ENCODE data around the gene TBC1D9B.

DNA sequence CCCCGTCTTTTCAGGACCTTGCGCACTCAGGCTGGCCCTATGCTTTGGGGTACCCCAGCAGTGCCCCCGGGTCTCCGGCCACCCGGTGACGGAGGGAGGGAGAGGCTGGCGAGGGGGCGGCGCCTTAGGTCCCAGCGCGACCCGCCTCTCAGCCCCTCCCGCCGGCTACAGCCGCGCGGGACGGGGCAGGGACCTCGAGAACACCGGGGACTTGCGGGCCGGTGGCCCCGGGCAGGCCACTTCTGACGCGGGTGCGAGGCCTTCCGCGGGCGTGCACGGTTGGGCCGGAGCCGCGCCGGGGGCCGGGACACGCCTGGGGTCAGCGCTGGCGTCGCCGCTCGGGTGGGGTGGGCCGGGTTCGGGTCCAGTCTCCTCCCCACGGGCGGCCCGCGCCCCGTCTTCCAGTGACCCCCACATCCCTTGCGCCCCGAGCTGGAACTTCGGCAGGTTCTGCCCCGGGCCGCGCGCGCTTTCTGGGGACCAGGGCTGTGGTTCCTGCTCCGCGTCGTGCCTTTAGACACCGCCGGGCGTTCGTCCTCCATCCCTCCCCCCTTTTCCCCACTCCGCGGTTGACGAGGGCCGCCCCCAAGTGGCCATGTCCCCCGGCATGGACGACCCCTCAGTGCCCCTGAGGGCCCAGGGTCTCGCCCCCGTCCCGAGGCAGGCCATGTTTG is 90.8 kb downstream of the TBC1D9B start:
- TF ChIP-seq, protein P1, sequence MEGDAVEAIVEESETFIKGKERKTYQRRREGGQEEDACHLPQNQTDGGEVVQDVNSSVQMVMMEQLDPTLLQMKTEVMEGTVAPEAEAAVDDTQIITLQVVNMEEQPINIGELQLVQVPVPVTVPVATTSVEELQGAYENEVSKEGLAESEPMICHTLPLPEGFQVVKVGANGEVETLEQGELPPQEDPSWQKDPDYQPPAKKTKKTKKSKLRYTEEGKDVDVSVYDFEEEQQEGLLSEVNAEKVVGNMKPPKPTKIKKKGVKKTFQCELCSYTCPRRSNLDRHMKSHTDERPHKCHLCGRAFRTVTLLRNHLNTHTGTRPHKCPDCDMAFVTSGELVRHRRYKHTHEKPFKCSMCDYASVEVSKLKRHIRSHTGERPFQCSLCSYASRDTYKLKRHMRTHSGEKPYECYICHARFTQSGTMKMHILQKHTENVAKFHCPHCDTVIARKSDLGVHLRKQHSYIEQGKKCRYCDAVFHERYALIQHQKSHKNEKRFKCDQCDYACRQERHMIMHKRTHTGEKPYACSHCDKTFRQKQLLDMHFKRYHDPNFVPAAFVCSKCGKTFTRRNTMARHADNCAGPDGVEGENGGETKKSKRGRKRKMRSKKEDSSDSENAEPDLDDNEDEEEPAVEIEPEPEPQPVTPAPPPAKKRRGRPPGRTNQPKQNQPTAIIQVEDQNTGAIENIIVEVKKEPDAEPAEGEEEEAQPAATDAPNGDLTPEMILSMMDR (IDR thresholded peaks at IDR 0.05): peak in 1 of 5 experiments; percentile 19
- TF ChIP-seq EP300 (IDR thresholded peaks at IDR 0.05): no peak
- no peak for TF ChIP-seq POLR2A (IDR thresholded peaks at IDR 0.05)
